K562 (cell line): ENCODE measurements around the gene ANO8. TPM values are rescaled to one million over a fixed set of nuclear protein-coding genes. Genes with fewer than 3 reads are reported as not detected.

Source experiments
- BCOR ChIP-seq: fragments of 450-650 bp; IDR thresholded peaks from 2 replicates; pipeline ENCODE4 v1.6.1; 2016
- FOXA1 ChIP-seq: fragments of 450-650 bp; IDR thresholded peaks from 2 replicates; pipeline ENCODE4 v1.6.1; 2016; ENCODE audit warnings: mild to moderate bottlenecking, borderline replicate concordance
- GTF2E2 ChIP-seq: fragments of 200-800 bp; sonication (Bioruptor generic); IDR thresholded peaks from 2 replicates; pipeline ENCODE4 v1.6.1; 2016; ENCODE audit warnings: missing genetic modification characterization, missing compliant biosample characterization
- JUN ChIP-seq, 2 experiments: sonication (generic) in 1 of 2; formaldehyde crosslinking in 1 of 2; IDR thresholded peaks; 2 replicates each; pipeline versions ENCODE4 v1.6.1 to v1.8.0; 2012 to 2022; ENCODE audit warnings: borderline replicate concordance in 2 of 2, mild to moderate bottlenecking in 2 of 2, improper control_type of control experiment in 1 of 2, low read depth in 1 of 2, low read length in 1 of 2, missing genetic modification reagents in 1 of 2
- POLR2A ChIP-seq: fragments of 450-650 bp; conservative IDR thresholded peaks from 2 replicates; pipeline ENCODE4 v1.6.1; 2016
- POLR2AphosphoS2 ChIP-seq: IDR thresholded peaks from 2 replicates; pipeline ENCODE4 v1.6.1; 2012; ENCODE audit warnings: low read length, improper control_type of control experiment
- SLC30A9 ChIP-seq: fragments of 250-450 bp; sonication (Bioruptor Pico); IDR thresholded peaks from 2 replicates; pipeline ENCODE4 v1.8.0; 2022; ENCODE audit warnings: mild to moderate bottlenecking, moderate library complexity
- SNRNP70 ChIP-seq: fragments of 200-400 bp; formaldehyde crosslinking; optimal IDR thresholded peaks from 2 replicates; pipeline ENCODE3; 2017; ENCODE audit warnings: low read depth, low read length
- XRCC5 ChIP-seq: fragments of 200-400 bp; formaldehyde crosslinking; IDR thresholded peaks from 2 replicates; pipeline ENCODE4 v1.6.1; 2017; ENCODE audit warnings: low read depth, mild to moderate bottlenecking, low read length
- ZBTB49 ChIP-seq: sonication (generic); formaldehyde crosslinking; IDR thresholded peaks from 2 replicates; pipeline ENCODE4 v1.8.0; 2022; ENCODE audit warnings: missing genetic modification reagents, mild to moderate bottlenecking, borderline replicate concordance
- ZBTB7A ChIP-seq: IDR thresholded peaks from 2 replicates; pipeline ENCODE4 v1.6.1; 2011; ENCODE audit warnings: low read depth, mild to moderate bottlenecking, low read length, moderate library complexity, borderline replicate concordance; ENCODE audit not compliant: control insufficient read depth
- ZBTB9 ChIP-seq: fragments of 450-650 bp; formaldehyde crosslinking; IDR thresholded peaks from 2 replicates; pipeline ENCODE4 v1.4.0; 2020; ENCODE audit warnings: mild to moderate bottlenecking, moderate library complexity
- ZKSCAN3 ChIP-seq: fragments of 250-450 bp; sonication (Bioruptor Pico); IDR thresholded peaks from 2 replicates; pipeline ENCODE4 v1.4.0; 2020
- ZNF174 ChIP-seq: fragments of 250-450 bp; sonication (Bioruptor Pico); IDR thresholded peaks from 2 replicates; pipeline ENCODE4 v1.4.0; 2020; ENCODE audit warnings: mild to moderate bottlenecking
- ZNF354B ChIP-seq: fragments of 250-450 bp; sonication (Bioruptor Pico); IDR thresholded peaks from 2 replicates; pipeline ENCODE4 v1.4.0; 2020
- ZNF407 ChIP-seq: fragments of 450-650 bp; IDR thresholded peaks from 2 replicates; pipeline ENCODE4 v1.6.1; 2016; ENCODE audit warnings: low read depth
- polyA plus RNA-seq, 8 experiments: library from polyadenylated mRNA; depleted of rRNA in 4 of 8; stranded (reverse) in 5 of 8; unstranded in 3 of 8; fragments of >200 nt; fragmentation: Nextera tagmentation in 2 of 8; fragmentation: Illumina TruSeq in 1 of 8; extraction: Ambion mirVana in 2 of 8; extraction: Trizol in 1 of 8; gene quantifications; 2 replicates each; pipeline versions ENCODE4 v1.2.1 to v1.2.3, GENCODE V29; 2011 to 2014; ENCODE audit warnings: inconsistent platforms in 1 of 8, missing spikeins in 1 of 8
- total RNA-seq, 7 experiments: library from RNA; depleted of rRNA in 6 of 7; stranded (reverse); fragments of >200 nt in 6 of 7; fragmentation: Illumina TruSeq in 2 of 7; extraction: Trizol in 2 of 7; gene quantifications; 2 replicates each; pipeline versions ENCODE4 v1.2.1 to v1.2.3, GENCODE V29; 2011 to 2021; ENCODE audit warnings: low replicate concordance in 1 of 7

ANO8 gene
- total and polyA plus RNA-seq, 9 of the 15 experiments (the other 6 are each of a cell fraction or from before 2014, with no cell fraction given): 0.07 to 7.6 (median 2.3) TPM; not detected in 1

- TF ChIP-seq ZNF407: no peak
- peak; percentile 97 for TF ChIP-seq BCOR
- TF ChIP-seq ZBTB7A: peak; percentile 79
- TF ChIP-seq ZNF354B (CRISPR knock-in tag): no peak
- no peak for TF ChIP-seq ZKSCAN3 (CRISPR knock-in tag)
- no peak for TF ChIP-seq SLC30A9 (CRISPR knock-in tag)
- TF ChIP-seq XRCC5: peak; percentile 99
- TF ChIP-seq POLR2AphosphoS2: no peak
- no peak for TF ChIP-seq GTF2E2
- TF ChIP-seq FOXA1: no peak
- TF ChIP-seq JUN (IDR thresholded peaks at IDR 0.05; ENCODE audit: borderline replicate concordance, low read depth, low read length): peak; percentile 76; the same call in 1 of the 2 replicates
- no peak for TF ChIP-seq JUN (CRISPR knock-in tag; IDR thresholded peaks at IDR 0.05; ENCODE audit: borderline replicate concordance)
- no peak for TF ChIP-seq ZNF174 (CRISPR knock-in tag)
- TF ChIP-seq POLR2A: no peak
- TF ChIP-seq SNRNP70: no peak
- TF ChIP-seq ZBTB49 (CRISPR knock-in tag): no peak
- peak; percentile 21; the same call in 1 of the 2 replicates for TF ChIP-seq ZBTB9 (CRISPR knock-in tag)
These were observed at the start of gene ANO8 (continued) for GRCh38 chr19:17334414-17335409.
